ENCODE measurements around the gene C6orf120. TPM values are rescaled to one million over a fixed set of nuclear protein-coding genes. Genes with fewer than 3 reads are reported as not detected.

The C6orf120 gene
- total RNA-seq, 1 donor: 57.1 TPM

DNA sequence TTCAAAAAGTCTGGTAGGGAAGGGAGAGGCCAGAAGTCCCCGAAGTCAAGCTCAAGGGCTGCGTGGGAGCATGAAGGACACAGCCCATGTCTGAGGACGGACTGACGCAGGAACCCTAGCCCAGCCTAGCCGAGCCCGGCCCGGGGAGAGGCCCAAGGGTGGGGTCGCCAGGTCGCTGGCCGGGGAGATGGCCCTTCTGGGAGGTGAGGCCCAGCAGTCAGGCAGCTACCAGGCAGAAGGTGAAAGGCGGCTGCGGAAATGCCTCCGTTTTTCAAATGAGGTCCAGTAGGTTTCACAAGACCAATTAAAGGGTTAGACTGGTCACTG lies 44.7 kb upstream of the C6orf120 start:
- TF ChIP-seq, protein P1, sequence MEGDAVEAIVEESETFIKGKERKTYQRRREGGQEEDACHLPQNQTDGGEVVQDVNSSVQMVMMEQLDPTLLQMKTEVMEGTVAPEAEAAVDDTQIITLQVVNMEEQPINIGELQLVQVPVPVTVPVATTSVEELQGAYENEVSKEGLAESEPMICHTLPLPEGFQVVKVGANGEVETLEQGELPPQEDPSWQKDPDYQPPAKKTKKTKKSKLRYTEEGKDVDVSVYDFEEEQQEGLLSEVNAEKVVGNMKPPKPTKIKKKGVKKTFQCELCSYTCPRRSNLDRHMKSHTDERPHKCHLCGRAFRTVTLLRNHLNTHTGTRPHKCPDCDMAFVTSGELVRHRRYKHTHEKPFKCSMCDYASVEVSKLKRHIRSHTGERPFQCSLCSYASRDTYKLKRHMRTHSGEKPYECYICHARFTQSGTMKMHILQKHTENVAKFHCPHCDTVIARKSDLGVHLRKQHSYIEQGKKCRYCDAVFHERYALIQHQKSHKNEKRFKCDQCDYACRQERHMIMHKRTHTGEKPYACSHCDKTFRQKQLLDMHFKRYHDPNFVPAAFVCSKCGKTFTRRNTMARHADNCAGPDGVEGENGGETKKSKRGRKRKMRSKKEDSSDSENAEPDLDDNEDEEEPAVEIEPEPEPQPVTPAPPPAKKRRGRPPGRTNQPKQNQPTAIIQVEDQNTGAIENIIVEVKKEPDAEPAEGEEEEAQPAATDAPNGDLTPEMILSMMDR (IDR thresholded peaks at IDR 0.05; ENCODE audit: insufficient read depth, low read length): no peak
- no peak overlapping the region for H3K4me3 ChIP-seq (ENCODE audit: low read depth, low read length)
- no peak for DNase-seq (ENCODE audit: low read depth)

GRCh38 chr6:169659820-169660610 lies 41.9 kb upstream of the C6orf120 start:
- TF ChIP-seq, protein P1 (IDR thresholded peaks at IDR 0.05; ENCODE audit: insufficient read depth, low read length): no peak
- no peak for DNase-seq (ENCODE audit: low read depth)
- no peak overlapping the region for H3K4me3 ChIP-seq (ENCODE audit: low read depth, low read length)

DNA sequence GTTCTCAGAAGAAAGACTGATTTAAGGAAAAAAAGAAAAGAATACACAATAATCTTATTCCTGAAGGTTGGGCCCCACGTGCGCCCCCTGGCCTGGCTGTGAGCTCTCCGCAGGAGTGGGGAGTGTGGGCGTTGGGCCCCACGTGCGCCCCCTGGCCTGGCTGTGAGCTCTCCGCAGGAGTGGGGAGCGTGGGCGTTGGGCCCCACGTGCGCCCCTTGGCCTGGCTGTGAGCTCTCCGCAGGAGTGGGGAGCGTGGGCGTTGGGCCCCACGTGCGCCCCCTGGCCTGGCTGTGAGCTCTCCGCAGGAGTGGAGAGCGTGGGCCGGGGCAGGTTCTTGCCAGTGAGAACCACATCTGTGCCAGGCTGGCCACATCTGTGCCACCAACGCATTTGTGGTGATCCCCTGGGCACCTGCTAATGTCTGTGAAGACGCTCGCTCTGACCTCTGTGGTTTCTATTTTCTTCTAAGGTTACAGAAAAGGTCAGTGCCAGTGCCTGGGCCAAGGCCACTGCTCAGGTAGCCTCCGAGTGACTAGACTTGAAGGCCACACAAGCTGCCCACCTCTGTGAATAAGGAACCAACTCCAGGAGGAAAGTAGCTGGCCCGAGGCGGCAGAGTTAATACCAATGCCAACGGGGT lies 41.1 kb upstream of the C6orf120 start:
- no peak overlapping the region for H3K4me3 ChIP-seq (ENCODE audit: low read depth, low read length)
- TF ChIP-seq, protein P1 (IDR thresholded peaks at IDR 0.05; ENCODE audit: insufficient read depth, low read length): no peak
- DNase-seq (ENCODE audit: low read depth): no peak

DNA sequence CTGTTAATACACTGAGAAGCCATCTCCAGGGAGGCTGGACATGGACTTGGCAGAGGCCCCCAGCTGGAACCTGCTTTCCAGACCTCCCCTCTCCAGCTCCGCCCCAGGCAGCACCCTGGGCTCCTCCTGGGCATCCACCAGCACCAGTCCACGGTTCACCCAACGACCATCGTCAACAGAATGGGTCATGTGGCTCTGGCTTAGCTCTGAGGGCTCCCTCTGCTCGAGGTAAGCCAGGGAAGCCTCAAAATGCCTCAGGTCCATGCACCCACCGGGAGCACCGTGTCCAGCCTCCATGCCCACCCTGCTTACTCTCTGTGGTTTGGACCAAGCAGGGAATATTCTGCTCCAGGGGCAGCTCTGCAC lies 40.6 kb upstream of the C6orf120 start:
- no peak for DNase-seq (ENCODE audit: low read depth)
- H3K4me3 ChIP-seq (ENCODE audit: low read depth, low read length): no peak overlapping the region
- TF ChIP-seq, protein P1 (IDR thresholded peaks at IDR 0.05; ENCODE audit: insufficient read depth, low read length): no peak

DNA sequence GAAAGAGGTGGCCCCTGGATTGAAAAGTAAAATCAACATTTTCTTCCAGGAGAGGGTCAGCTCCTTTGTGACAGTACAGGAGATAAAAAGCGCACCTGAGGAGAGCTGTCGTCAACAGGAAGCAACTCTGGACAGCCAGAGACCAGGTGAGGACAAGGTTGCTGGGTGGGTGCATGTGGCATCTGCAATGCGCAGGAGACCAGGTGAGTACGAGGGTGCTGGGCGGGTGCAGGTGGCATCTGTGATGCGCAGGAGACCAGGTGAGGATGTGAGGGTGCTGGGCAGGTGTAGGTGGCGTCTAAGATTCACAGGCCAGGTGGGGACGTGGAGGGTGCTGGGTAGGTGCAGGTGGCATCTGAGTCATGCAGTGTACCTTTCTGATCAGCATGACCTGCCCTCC lies 38.5 kb upstream of the C6orf120 start:
- TF ChIP-seq, protein P1 (IDR thresholded peaks at IDR 0.05; ENCODE audit: insufficient read depth, low read length): no peak
- DNase-seq (ENCODE audit: low read depth): no peak
- H3K4me3 ChIP-seq (ENCODE audit: low read depth, low read length): no peak overlapping the region

DNA sequence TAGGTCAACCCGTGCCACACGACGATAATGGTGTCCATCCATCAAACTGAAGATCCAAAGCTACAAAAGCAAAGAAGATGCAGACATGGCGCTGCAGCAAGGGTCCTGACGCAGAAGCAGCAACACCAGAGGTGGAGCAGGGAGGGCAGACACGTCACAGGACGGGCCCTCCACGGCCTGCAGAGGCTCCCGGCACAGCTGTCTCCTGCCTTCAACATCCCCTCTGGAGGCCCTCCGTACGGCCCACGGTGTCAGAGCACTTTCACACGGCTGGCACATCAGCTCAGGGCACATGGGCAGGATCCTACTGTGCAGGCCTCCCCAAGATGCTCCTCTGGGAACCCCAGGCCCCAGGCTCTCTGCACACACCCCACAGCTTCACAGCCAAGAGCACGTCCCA lies 37.7 kb upstream of the C6orf120 start:
- no peak for DNase-seq (ENCODE audit: low read depth)
- TF ChIP-seq, protein P1 (IDR thresholded peaks at IDR 0.05; ENCODE audit: insufficient read depth, low read length): no peak
- H3K4me3 ChIP-seq (ENCODE audit: low read depth, low read length): no peak overlapping the region
